ENCODE data around the gene SRSF3.

Gene SRSF3

GRCh38 chr6:36615018-36615761 is 21.0 kb downstream of the SRSF3 start (continued):
- TF ChIP-seq ZNF324 (tag by site-specific recombination; IDR thresholded peaks at IDR 0.05) (peak; percentile 83), KLF9 (tag by site-specific recombination; IDR thresholded peaks at IDR 0.05; ENCODE audit: low read depth) (no peak), ZNF473 (tag by site-specific recombination; IDR thresholded peaks at IDR 0.05) (no peak), ZNF510 (tag by site-specific recombination; IDR thresholded peaks at IDR 0.05; ENCODE audit: insufficient replicate concordance) (no peak), RBAK (tag by site-specific recombination; IDR thresholded peaks at IDR 0.05) (no peak), KLF10 (tag by site-specific recombination; IDR thresholded peaks at IDR 0.05) (no peak), TCF7L2 (IDR thresholded peaks at IDR 0.05; ENCODE audit: borderline replicate concordance, low read depth, low read length) (no peak), ZNF692 (tag by site-specific recombination; IDR thresholded peaks at IDR 0.05) (0 out of 2 replicates have a peak, but pooled peaks have one; percentile 43), ZFP41 (tag by site-specific recombination; IDR thresholded peaks at IDR 0.05; ENCODE audit: borderline replicate concordance) (no peak), ZSCAN30 (tag by site-specific recombination; IDR thresholded peaks at IDR 0.05) (no peak), HIC1 (tag by site-specific recombination; IDR thresholded peaks at IDR 0.05) (no peak), PRDM10 (tag by site-specific recombination; IDR thresholded peaks at IDR 0.05) (no peak), ZNF366 (tag by site-specific recombination; conservative IDR thresholded peaks at IDR 0.05) (no peak), ZNF239 (tag by site-specific recombination; IDR thresholded peaks at IDR 0.05) (peak; percentile 89), ZNF132 (tag by site-specific recombination; IDR thresholded peaks at IDR 0.05; ENCODE audit: borderline replicate concordance) (no peak), ZNF747 (tag by site-specific recombination; IDR thresholded peaks at IDR 0.05) (no peak), ZNF513 (tag by site-specific recombination; IDR thresholded peaks at IDR 0.05) (no peak), AEBP2 (tag by site-specific recombination; IDR thresholded peaks at IDR 0.05; ENCODE audit: borderline replicate concordance) (no peak), ZNF248 (tag by site-specific recombination; IDR thresholded peaks at IDR 0.05) (no peak), PBX3 (CRISPR knock-in tag; IDR thresholded peaks at IDR 0.05) (no peak), GLIS1 (tag by site-specific recombination; IDR thresholded peaks at IDR 0.05) (0 out of 2 replicates have a peak, but pooled peaks have one; percentile 21), ZNF626 (tag by site-specific recombination; IDR thresholded peaks at IDR 0.05) (no peak), ELK4 (IDR thresholded peaks at IDR 0.05; ENCODE audit: borderline replicate concordance, low read depth, low read length) (no peak)
